ENCODE measurements around the gene RIMS4. TPM values are rescaled to one million over a fixed set of nuclear protein-coding genes. Genes with fewer than 3 reads are reported as not detected.
A peak's percentile ranks its signal among the peaks of the same experiment; 100 is the strongest.

RIMS4 gene
- total and polyA plus RNA-seq, 9 of the 15 experiments (the other 6 are each of a cell fraction or from before 2014, with no cell fraction given): 0.04 TPM; not detected in 8

- TF ChIP-seq ZFP30 (CRISPR knock-in tag; IDR thresholded peaks at IDR 0.05; ENCODE audit: borderline replicate concordance) (no peak), BMI1 (IDR thresholded peaks at IDR 0.05; ENCODE audit: low read length) (no peak), NELFE (IDR thresholded peaks at IDR 0.05; ENCODE audit: insufficient read depth, insufficient read length) (no peak), ZNF695 (CRISPR knock-in tag; IDR thresholded peaks at IDR 0.05) (no peak), NFIC (IDR thresholded peaks at IDR 0.05) (peak; percentile 40), PRMT5 (CRISPR knock-in tag; IDR thresholded peaks at IDR 0.05) (no peak), ZNF449 (CRISPR knock-in tag; IDR thresholded peaks at IDR 0.05) (no peak), ZNF175 (CRISPR knock-in tag; IDR thresholded peaks at IDR 0.05; ENCODE audit: low read depth) (no peak), POLR2AphosphoS2 (IDR thresholded peaks at IDR 0.05; ENCODE audit: low read length) (no peak), STAT5A (IDR thresholded peaks at IDR 0.05; ENCODE audit: borderline replicate concordance, low read length) (no peak), ZNF445 (CRISPR knock-in tag; IDR thresholded peaks at IDR 0.05; ENCODE audit: low read depth) (no peak), IRF2 (CRISPR knock-in tag; IDR thresholded peaks at IDR 0.05) (no peak)
Observed at GRCh38 chr20:44714701-44715498, 95.4 kb downstream of the RIMS4 start, which contains the start of gene CCN5 (continued).
